GM15510 (cell line): Measurements from ENCODE around the gene CHST3.

Experiments
- POLR2A ChIP-seq: IDR thresholded peaks from 3 replicates; pipeline ENCODE4 v1.6.1; 2011; ENCODE audit warnings: borderline replicate concordance; ENCODE audit not compliant: insufficient read length; ENCODE audit errors: extremely low read depth

Gene CHST3

DNA sequence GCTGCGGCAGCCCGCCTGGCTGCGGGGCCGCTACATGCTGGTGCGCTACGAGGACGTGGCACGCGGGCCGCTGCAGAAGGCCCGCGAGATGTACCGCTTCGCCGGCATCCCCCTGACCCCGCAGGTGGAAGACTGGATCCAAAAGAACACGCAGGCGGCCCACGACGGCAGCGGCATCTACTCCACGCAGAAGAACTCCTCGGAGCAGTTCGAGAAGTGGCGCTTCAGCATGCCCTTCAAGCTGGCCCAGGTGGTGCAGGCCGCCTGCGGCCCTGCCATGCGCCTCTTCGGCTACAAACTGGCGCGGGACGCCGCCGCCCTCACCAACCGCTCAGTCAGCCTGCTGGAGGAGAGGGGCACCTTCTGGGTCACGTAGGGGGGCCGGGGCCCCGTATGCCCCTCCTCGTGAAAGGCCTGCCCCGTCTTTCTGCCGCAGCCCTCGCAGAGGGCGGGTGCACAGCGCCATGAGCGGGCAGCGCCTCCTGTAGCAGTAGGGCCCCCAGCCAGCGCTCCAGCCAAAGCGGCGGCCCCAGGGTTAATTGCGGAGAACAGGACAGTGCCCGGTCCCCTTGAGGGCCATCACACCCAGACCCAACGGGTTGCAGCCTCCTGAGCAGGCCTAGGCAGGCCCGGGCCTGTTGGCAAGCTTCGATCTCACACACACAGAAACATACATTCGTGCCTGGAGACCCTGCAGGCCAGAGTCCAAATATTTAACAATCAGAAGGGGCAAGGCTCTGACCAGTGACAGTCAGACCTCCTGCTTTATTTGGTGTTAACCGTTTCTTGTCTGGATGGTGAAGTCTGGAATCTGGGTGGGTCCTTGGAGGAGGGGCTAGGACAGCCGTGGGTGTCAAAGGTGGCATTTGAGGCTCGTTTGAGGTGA is 44.1 kb downstream of the CHST3 start:
- no peak for TF ChIP-seq POLR2A

DNA sequence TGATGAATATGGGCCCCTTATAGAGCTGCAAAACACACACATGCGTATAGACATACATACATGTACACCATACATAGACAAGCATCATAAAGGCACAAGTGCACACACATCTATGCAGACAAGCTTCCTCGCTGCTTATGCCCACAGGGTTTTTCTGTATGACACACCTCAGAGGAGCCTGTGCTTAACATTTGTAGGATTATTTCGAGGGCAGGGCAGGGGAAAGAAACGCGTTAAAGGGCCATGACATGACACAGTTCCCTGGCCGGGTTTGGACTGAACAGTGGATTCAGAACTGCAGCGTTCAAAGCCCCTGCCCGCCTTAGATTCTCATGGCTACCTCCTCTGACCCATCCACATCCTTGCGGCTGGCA is 44.8 kb downstream of the CHST3 start:
- TF ChIP-seq POLR2A = no peak

DNA sequence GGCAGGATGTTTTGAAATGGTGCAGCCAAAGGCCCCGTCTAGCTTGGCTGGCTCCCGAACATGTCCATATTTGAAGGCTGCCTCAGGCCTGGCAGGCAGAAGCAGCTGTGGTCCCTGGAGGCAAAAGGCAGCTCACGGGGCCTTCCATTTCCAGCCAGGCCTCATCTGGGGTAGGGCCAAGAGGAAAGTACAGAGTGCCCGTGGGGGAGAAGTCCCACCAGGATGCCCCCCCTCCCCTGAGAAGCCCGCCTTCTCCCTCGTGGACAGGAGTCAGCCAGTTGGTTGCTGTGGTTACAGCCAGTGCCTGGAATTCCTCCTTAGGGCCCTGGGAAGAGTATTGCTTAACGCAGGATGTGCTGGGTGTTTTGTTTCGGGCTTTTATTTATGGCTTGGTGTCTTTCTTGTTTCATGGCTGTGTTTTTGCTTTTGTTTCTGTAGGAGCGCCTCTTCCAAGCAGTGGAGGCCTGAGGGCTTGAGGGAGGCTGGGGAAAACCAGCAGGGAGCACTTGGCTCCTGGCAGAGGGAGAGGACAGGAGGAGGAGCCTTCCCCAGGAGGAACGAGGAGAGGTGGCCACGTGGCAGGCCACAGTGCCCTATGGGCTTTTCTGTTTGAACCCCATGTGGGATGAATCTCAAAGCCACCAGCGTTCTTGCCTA is 45.4 kb downstream of the CHST3 start:
- no peak for TF ChIP-seq POLR2A

DNA sequence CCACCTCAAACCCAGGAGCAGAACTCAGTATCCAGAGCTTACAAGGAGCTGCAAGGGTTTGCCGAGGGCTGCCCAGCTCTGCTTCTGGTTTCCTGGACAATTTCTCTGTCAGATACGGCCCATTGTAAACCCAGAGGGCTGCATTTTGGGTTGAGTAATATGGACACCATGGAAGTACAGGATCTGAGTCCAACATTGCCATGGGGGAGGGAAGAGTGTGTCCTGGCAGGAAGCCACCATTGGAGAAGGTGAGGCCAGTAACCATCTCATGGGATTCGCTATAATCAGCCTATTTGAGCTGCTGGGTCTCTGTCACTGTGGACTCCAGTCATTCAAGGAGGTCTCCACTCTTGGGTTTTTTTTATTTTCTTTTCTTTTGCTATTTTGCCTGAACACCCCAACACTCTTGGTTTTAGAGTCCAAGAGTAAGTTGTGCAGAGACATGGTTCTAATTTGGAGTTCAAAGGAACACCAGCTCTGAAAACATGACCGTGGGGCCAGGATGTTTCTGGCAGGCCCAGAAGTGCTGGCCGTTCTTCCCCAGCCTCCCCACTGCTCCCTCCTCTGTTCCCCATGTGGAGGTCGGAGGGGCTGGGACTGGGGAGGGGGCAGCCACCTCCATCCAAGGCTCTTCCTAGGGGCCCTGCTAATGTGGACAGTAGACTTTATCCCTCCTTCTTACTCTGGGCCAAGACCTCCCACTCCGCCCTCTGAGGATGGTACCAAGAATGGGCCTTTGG is 46.2 kb downstream of the CHST3 start:
- TF ChIP-seq POLR2A = no peak

DNA sequence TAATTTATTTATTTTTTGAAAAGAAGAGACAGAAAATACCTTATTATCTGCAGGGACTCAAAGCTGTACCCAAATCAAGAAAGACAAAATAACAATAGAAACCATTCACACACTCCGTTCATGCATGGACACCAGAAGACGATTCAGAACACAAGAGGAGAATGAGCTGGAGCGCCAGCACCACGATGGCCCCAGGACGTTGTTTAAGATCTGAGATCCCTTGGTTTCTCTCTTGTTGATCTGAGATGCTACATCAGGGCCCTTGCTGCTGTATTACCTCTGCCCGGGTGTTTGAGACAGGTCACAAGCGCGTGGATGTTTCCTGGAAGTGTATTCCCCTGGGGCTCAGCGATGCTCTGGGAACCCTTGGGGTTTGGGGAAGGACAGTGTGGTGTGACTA is 46.8 kb downstream of the CHST3 start:
- no peak for TF ChIP-seq POLR2A

DNA sequence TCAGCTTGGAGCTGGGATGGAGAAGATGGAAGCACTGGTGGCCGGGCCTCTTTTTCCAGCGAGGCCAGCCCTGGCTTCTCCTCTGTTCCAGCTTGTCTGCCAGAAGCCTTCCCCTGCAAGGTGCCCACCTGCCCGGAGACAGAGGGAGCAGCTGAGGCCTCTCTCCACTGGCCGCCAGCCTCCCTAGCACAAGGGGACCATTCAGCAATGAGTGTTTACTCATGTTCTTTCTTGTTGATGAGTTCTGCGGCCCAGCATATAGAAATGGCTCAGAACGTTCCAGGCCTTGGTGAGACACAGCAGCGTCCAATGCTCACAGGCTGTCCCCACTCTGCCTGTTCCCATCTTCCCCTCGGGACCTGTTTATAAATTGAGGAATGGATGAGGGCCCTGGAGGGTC is 47.3 kb downstream of the CHST3 start:
- TF ChIP-seq POLR2A = no peak

DNA sequence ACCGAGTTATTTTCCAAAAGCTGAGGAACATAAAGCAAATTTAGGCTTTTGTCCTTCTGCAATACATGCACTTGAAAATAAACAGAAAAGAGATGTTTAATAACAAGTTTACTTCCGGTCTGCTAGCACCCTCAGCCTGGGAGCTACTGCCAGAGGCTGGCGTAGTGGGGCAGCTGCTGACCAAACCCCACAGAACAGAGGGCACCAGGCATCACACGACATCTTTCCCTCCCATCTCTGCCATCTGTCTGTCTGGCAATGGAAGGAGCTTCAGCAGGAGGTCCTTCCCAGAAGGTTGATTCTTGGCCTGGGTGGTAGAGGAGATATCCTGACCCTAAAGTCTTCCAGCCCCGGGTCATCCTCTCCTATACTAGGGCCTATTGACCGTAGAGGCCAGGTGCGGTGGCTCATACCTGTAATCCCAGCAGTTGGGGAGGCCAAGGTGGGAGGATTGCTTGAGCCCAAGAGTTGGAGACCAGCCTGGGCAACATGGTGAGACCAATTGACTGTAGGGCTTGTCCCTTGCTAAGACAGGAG is 47.8 kb downstream of the CHST3 start:
- no peak for TF ChIP-seq POLR2A

DNA sequence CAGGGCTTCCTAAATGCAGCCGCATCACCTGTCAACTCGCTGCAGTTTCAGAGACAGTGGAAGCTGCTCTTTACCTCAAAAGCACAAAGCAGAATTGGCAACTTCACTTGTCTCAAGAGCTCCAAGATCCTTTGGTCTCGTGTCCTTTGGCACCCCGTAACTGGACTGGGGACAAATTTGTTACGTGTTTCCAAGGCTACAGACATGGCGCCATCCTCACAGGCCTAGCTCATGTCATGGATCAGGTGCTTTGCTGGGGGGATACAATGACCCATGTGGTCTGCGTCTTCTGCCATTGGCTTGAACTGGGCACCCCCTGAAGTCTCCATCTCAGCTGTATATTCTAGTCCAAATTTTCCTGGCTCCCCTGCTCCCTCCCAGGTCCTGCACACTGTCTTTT is 48.6 kb downstream of the CHST3 start:
- TF ChIP-seq POLR2A = no peak

DNA sequence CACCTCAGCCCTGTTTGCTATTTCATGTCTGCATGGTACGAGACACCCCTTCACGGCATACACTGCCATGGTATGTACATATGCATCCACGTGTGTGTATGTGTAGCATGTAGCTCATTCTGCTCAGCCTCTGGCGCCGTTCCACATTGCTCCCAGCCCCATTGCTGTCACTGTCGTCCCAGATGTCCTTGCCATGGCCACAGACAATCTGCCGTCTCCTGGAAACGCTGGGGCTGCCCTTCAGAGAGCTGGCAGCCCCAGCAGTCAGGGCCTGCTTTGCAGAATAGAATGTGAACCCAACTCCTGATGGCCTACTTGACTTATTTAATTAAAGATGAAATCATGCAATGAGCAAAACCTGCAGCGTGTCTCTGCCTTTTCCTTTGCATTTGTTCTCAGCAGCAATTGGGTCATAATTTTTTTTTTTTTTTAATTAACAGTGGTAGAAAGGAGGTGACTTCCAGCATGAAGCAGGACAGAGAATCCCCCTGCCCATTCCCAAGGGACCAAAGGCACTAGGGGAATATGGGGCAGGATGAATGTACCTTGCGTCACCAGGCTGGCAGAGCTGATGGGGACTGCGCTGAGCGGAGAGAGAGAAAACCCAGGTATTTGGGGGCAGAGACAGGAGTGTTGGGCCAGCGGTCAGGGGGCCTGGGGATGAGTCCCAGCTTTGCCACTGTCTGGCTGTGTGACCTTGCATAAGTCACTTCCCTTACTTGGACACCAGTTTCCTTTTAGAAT is 49.2 kb downstream of the CHST3 start:
- TF ChIP-seq POLR2A = no peak

DNA sequence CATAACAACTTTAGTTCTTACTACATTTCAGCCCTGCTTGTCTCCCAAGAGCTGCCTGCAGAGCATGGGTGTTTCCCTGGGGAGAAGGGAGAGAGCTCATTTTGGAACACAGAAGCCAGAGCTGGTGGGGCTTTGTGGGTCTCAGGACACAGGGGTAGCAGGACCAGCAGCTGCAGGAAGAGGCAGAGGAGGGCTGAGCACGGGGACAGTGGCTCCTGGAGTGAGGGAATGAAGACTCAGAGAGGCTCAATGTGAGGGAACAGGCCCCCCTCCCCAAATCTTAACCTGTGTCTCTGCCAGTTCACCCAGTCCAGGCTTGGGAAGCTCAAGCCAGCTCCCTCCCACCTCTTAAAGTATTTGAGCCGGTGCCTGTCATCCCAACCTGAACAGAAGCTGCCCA is 50.0 kb downstream of the CHST3 start:
- TF ChIP-seq POLR2A = no peak

DNA sequence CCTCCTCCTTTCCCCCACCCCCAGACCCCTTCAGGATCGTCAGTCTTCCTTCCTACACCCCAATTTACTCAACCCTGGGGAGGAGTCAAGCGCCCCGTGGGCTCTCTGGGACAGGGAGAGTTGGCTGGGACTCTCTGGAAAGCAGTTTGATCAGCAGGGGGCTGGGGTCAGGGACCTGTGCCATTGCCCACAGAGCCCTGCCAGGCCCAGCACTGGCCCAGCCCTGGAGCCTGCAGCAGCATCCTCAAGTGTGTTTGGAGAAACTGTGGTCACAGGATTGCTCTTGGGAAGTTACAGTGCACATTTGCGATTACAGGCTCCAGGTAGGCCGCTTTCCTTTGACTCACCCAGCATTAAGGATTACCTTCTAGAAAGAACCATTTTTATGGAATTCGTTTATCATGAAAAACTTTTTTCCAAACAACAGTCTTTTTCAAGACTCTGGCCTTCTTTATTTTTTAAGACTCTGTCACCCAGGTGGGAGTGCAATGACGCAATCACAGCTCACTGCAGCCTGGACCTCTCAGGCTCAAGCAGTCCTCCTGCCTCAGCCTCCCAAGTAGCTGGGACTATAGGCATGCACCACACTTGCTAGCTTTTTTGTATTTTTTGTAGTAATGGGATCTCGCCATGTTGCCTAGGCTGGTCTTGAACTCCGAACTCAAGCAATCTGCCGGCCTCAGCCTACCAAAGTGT is 50.7 kb downstream of the CHST3 start:
- TF ChIP-seq POLR2A = no peak

DNA sequence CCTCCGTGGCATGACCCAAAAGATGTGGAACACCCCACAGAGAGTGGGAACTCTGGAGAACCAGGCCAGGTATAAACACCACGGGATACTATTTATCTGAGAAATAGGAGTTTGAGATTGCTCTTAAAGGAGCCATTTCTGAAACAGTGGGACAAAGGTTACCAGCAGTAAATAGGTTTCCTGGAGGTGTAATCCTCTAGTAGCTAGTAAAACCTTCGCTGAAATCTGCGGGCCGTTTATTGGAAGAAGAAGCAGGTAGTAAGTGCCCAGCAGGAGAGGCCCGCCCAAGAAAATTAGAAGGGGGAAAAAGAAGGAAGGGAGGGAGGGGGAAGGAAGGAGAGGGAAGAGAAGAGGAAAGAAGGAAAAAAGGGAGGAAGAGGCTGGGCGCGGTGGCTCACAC is 51.6 kb downstream of the CHST3 start:
- no peak for TF ChIP-seq POLR2A

DNA sequence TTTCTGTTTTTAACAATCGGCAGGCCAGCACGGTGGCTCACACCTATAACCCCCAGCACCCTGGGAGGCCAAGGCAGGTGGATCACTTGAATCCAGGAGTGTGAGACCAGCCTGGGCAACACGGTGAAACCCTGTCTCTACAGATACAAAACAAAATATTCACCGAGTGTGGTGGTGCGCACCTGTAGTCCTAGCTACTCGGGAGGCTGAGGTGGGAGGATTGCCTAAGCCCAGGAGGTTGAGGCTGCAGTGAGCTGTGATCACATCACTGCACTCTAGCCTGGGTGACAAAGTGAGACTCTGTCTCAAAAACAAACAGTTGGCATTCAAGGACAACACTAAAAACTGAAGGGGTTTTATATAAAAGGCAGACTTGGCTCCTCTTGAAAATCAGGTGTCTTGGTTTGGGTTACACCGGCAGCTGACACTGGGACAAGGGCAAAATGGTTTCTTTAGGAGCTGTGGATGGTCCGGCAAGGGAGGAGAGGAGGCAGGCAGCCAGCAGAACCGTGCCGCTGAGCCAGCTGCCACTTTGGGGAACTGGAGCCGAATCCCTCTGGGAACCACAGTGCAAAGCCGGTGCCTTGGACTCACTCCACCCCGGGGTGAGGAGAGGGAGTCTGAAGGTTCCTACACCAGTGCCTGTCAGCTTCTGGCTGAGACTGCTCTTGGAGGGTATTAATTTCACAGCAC is 52.6 kb downstream of the CHST3 start:
- TF ChIP-seq POLR2A = no peak
